IPS DF 4.7 (cell line): ENCODE measurements around the gene ELFN2.
"Not testable (repeated sequence)": the region's sequence is repeated elsewhere in the genome, so short reads cannot be mapped to it uniquely, and the experiment has no call there.

Experiments used
- DNase-seq: peaks from one replicate; pipeline ENCODE4 v3.0.0-alpha.2; 2013; ENCODE audit warnings: low spot score; ENCODE audit errors: extremely low read depth

The ELFN2 gene, protein sequence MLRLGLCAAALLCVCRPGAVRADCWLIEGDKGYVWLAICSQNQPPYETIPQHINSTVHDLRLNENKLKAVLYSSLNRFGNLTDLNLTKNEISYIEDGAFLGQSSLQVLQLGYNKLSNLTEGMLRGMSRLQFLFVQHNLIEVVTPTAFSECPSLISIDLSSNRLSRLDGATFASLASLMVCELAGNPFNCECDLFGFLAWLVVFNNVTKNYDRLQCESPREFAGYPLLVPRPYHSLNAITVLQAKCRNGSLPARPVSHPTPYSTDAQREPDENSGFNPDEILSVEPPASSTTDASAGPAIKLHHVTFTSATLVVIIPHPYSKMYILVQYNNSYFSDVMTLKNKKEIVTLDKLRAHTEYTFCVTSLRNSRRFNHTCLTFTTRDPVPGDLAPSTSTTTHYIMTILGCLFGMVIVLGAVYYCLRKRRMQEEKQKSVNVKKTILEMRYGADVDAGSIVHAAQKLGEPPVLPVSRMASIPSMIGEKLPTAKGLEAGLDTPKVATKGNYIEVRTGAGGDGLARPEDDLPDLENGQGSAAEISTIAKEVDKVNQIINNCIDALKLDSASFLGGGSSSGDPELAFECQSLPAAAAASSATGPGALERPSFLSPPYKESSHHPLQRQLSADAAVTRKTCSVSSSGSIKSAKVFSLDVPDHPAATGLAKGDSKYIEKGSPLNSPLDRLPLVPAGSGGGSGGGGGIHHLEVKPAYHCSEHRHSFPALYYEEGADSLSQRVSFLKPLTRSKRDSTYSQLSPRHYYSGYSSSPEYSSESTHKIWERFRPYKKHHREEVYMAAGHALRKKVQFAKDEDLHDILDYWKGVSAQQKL

DNA sequence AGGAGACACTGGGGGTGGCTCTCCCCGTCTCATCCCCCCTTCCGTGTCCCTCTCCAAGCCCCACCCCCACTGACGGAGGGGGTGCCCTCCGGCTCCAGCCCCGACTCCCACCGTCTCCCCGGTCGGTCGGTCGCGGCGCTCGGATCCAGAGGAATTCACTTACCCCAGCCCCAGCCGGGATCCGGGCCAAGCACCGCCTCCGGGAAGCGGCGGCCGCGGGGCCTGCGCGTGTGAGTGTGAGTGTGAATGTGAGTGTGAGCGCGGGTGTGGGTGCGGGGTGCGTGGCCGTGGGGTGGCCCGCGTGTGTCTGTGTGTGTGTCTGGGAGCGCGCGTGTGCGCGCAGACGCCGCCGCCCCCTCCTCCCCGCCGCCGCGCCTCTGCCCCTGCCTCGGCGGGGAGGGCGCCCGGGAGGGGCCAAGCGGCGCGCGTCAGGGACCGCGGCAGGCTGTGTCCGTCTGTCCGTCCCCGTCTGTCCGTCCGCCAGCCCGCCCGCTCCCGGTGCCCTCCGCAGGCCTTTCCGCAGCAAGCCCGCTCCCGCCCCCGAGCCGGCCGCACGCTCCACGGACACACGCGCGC lies at the start of gene ELFN2:
Gene ELFN2 (minus strand): TSS at position 345 of the 576 bp plus-strand sequence. CDS start 51,945 bp downstream, outside the sequence.
- DNase-seq, result no peak

GRCh38 chr22:37476389-37477329 lies 49.4 kb upstream of the ELFN2 start:
- no peak for DNase-seq

DNA sequence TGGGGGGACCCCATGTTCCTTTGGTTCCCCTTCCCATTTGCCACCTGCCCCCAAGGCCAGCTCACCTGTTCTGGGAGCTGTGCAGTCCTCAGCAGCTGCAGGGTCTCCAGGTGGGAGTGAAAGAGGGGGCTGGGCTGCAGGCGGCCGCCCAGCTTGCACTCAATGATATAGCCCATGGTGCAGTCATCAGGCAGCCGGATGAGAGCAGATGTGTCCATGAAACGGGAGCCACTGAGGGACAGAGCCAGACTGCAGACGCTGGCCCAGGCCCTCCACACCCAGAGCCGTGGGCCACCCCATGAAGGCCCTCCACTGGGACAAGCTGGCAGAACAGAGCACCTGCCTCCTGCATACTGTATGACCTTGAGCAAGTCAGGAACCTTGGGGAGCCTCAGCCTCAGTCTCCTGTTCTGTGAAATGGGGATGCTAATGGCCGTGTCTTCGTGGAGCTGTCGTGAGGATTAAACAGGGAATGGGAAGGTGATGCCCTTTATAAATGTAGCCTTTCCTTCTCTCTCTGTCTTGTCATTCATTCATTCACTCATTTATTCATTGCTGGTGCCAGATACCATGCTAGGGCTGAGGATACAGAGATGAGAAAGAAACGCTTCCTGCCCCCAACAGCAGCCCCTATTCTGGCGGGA lies 47.3 kb upstream of the ELFN2 start:
- no peak for DNase-seq

DNA sequence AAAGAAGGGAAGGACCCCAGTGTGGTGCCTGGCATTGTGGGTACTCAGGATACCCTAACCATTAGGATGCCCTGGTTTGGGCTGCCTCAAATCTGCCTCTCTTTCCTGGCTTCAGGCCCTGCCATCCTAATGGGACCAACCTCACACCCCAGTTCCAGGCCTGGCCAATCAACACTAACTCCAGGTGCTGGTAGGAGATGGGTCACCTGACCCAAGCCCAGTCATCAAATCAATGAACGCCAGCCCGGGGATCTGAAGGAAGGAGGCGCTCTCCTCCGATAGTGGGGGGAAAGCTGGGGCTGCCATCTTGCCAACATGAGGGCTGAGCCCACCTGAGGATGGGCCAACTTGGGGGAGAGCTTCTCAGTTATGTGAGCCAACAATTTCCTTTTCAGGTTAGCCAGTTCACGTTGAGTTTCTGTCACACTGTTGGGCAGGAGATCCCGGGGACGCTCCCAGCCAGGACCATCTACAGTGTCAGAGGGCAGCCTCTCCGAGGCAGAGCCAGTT lies 46.2 kb upstream of the ELFN2 start:
- no peak for DNase-seq

- no peak for DNase-seq
Measured at GRCh38 chr22:37472418-37473006, 45.2 kb upstream of the ELFN2 start.

GRCh38 chr22:37471727-37472417 lies 44.6 kb upstream of the ELFN2 start:
- no peak for DNase-seq

- DNase-seq, result no peak
Measured at GRCh38 chr22:37470087-37470445, 42.8 kb upstream of the ELFN2 start.

DNA sequence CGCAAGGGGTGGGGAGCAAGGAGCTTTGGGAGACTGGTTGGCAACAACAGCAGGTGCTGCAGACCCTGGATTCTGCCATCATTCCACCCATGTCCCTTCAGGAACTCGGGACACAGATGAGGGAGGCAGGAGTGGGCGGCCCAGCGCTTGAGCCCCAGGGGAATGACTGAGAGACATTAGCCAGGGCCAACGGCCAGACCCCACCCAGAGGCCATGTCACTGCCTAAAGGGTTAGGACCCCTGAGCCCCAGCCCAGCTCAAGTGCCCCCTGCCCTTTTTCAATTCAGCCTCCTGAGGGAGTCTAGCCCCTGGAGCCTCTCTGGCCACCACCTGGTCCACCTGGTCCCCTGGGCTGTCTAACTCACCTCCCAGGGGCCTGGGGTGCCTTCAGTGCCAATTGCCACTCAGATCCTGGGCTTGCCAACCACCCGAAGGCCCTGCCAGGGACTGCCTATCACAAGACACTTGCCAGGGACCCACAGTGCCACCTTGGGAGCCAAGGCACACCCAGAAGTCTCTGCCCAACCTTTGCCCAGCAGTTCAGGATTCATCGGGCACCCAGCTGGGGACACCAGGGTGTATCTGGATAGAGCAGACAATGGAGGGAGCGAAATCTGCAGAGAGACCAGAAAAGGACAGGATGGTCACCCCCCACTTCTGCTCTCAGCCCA lies 42.3 kb upstream of the ELFN2 start:
- DNase-seq, result no peak

- not testable (repeated sequence) for DNase-seq
Measured at GRCh38 chr22:37468201-37468695, 41.0 kb upstream of the ELFN2 start.

DNA sequence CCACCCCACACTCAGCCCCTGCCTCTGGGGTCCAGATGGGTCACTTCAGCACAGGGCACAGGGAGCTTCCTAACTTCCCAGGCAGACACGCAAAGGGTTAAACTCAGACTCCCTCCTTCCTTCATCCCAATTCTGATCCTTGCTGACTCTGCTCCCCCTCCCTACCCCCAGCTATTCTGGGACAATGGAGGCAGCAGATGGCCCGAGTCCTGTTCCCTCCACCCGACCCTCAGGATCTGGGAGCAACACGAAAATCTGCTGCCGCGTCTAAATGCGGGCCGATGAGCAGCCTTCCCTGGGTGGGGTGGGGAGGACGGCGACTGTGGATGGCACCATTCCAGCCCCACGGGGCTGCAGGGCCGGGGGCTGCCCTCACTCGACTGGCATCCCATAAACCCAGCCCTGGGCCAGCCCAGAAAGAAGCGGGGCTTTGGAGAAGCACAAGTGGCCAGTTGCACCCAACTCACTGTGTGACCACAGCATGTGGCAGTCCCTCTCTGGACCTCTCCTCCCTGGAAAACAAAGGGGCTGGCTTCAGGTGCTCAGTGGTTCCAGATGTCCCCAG lies 40.2 kb upstream of the ELFN2 start:
- DNase-seq, result no peak

DNA sequence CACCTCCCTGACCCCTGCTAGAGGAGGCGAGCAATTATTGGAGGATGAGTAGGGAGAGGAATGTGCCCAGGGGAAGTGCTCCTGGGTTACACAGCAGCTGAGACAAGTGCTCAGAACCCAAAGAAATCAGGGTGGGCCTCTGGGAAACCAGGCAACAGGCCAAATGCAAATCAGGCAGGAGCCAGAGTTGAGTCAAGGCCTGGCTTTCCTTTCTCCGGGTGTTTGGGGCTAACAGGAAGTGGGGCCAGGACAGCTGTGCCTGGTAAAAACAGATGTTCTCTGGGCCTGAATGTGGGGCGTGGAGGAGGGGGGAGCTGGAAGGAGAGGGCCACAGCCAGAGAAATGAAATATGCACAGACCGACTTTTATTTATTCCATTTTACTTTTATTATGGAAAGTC lies 36.9 kb upstream of the ELFN2 start:
- no peak for DNase-seq

- no peak for DNase-seq
Measured at GRCh38 chr22:37462983-37463382, 35.7 kb upstream of the ELFN2 start.

- no peak for DNase-seq
Measured at GRCh38 chr22:37462436-37462835, 35.2 kb upstream of the ELFN2 start.

DNA sequence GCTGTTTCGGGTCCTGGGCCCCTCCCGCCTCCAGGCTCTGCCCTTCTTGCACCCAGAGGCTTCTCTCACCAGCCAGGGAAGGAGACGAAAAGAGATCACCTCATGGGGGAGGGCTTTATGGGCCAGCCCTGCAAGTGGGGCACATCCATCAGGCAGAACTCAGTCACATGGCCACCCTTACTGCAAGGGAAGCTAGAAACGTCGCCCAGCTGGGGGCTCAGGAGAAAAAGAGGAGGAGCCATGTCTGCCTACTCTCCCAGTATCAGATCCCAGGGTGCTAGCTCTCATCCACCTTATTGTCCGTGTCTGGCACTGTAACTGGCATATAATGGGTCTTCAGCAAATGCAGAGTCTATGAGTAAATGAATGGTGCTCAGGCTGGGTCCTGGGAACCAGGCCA lies 34.7 kb upstream of the ELFN2 start:
- no peak for DNase-seq

DNA sequence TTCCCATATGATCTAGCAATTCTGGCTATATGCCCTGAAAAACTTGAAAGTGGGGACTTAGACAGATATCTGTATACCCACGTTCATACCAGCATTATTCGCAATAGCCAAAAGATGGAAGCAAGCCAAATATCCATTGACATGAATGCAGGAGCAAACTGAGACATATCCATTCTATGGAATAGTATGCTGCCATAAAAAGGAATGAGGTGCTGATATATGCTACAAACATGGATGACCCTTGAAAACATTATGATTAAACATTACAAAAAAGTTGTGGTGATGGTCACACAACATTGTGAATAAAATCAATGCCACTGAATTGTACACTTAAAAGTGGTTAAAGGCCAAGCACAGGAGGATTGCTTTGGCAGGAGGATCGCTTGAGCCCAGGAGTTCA lies 33.4 kb upstream of the ELFN2 start:
- no peak for DNase-seq

DNA sequence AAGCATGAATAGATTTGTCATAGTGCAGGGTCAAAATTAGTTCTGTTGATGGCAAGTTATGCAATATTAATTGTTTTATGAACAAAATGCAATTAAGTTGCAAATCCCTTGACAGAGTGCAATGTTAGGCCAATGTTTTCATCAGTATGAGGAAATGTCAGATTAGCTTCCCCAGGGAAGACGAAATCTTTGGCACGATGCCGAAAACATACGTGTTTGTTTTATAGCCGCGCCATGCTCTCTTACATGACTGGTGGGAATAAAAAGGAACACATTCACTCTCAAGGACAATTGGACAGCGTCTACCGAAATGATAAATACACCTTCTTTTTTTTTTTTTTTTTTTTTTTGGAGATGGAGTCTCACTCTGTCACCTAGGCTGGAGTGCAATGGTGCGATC lies 31.9 kb upstream of the ELFN2 start:
- no peak for DNase-seq

GRCh38 chr22:37457093-37457893 lies 30.0 kb upstream of the ELFN2 start:
- DNase-seq, result peak; percentile 75

DNA sequence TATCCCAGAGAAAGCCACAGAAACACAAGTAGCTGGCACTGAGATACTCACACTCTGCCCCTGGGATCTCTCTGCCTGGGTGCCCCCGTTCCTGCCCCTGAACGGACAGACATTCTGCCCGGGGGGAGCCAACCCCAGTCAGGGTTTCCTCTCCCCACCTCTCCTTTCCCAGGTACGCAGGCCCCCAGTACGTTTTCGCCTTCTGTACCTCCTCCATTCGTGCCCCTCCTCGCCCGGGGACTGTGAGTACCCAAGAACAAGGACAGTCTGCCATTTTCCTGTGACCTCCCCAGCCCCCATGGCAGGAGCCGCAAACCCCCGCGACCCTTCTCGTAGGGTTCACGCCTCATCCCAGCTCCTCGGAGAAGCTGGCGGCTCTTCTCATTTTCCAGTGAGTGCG lies 29.1 kb upstream of the ELFN2 start:
- DNase-seq, result no peak
